ENCODE results near the gene YWHAQ. TPM values are rescaled to one million over a fixed set of nuclear protein-coding genes. Genes with fewer than 3 reads are reported as not detected.

YWHAQ gene
- total RNA-seq, 1 donor from 2014 or later: 408 TPM

DNA sequence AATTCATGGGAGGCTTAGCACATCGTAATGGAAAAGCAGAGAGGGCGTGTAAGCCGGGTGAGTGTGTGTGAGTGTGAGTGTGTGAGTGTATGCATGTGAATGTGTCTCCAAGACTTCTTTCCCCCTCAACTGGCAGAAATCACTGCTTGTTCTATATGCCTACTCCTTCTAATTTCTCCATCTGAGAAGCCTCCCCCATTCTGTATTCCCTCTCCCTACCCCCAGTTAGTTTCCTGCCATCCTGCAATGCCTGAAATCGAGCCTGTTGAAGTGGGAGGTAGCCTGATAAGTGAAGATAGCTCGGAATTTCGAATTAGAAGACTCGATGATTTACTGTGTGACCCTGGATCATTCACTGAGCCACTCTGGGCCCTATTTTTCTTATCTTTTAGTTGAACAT is 30.0 kb upstream of the YWHAQ start:
- Histone ChIP-seq H3K27ac (ENCODE audit: low read depth, low read length) (no peak overlapping the region), H2AFZ (ENCODE audit: low read depth, low read length) (no peak overlapping the region), H3K4me3 (ENCODE audit: insufficient read depth, low read depth, low read length) (no peak overlapping the region), H3K27me3 (ENCODE audit: insufficient read depth, low read length) (no peaks in the 10 kb centered on the region), H3K79me2 (ENCODE audit: insufficient read depth, low read length) (no peaks in the 10 kb centered on the region), H3K9ac (ENCODE audit: low read length) (no peak overlapping the region), H3K36me3 (ENCODE audit: insufficient read depth, low read length) (no peaks in the 10 kb centered on the region), H3K4me1 (ENCODE audit: insufficient read depth, low read length) (peaks cover 20% of the 10 kb centered on the region), H3K4me2 (ENCODE audit: low read length) (no peak overlapping the region), H3K9me3 (ENCODE audit: insufficient read depth, low read depth, low read length) (no peaks in the 10 kb centered on the region), H4K20me1 (ENCODE audit: insufficient read depth, low read length) (no peaks in the 10 kb centered on the region)
- peak overlapping the region; percentile 18 for H3K4me3 Mint-ChIP-seq (ENCODE audit: unreplicated experiment)
- no peak for TF ChIP-seq EZH2 (IDR thresholded peaks at IDR 0.05; ENCODE audit: insufficient read depth, low read length)
- TF ChIP-seq, protein P1, sequence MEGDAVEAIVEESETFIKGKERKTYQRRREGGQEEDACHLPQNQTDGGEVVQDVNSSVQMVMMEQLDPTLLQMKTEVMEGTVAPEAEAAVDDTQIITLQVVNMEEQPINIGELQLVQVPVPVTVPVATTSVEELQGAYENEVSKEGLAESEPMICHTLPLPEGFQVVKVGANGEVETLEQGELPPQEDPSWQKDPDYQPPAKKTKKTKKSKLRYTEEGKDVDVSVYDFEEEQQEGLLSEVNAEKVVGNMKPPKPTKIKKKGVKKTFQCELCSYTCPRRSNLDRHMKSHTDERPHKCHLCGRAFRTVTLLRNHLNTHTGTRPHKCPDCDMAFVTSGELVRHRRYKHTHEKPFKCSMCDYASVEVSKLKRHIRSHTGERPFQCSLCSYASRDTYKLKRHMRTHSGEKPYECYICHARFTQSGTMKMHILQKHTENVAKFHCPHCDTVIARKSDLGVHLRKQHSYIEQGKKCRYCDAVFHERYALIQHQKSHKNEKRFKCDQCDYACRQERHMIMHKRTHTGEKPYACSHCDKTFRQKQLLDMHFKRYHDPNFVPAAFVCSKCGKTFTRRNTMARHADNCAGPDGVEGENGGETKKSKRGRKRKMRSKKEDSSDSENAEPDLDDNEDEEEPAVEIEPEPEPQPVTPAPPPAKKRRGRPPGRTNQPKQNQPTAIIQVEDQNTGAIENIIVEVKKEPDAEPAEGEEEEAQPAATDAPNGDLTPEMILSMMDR (IDR thresholded peaks at IDR 0.05; ENCODE audit: insufficient read depth, low read depth, low read length): no peak
- peaks cover 2% of the 10 kb centered on the region for H3K36me3 Mint-ChIP-seq (ENCODE audit: low read depth, unreplicated experiment)
- H3K9me3 Mint-ChIP-seq (ENCODE audit: unreplicated experiment): peaks cover 2% of the 10 kb centered on the region
- DNase-seq (ENCODE audit: low read depth) (no peak), FAIRE-seq (no peak)
- H3K4me1 Mint-ChIP-seq (ENCODE audit: low read depth, unreplicated experiment): peaks cover 30% of the 10 kb centered on the region
- no peak overlapping the region for H3K27ac Mint-ChIP-seq (ENCODE audit: unreplicated experiment)
- H3K27me3 Mint-ChIP-seq (ENCODE audit: low read depth, unreplicated experiment): peaks cover 13% of the 10 kb centered on the region

- TF ChIP-seq, protein P1 (IDR thresholded peaks at IDR 0.05; ENCODE audit: insufficient read depth, low read depth, low read length): no peak
- TF ChIP-seq EZH2 (IDR thresholded peaks at IDR 0.05; ENCODE audit: insufficient read depth, low read length): no peak
- Mint-ChIP-seq H3K4me1 (ENCODE audit: low read depth, unreplicated experiment) (peaks cover 35% of the 10 kb centered on the region), H3K4me3 (ENCODE audit: unreplicated experiment) (no peak overlapping the region), H3K9me3 (ENCODE audit: unreplicated experiment) (peaks cover 2% of the 10 kb centered on the region), H3K27me3 (ENCODE audit: low read depth, unreplicated experiment) (peaks cover 13% of the 10 kb centered on the region), H3K27ac (ENCODE audit: unreplicated experiment) (peak overlapping the region; percentile 67), H3K36me3 (ENCODE audit: low read depth, unreplicated experiment) (peaks cover 2% of the 10 kb centered on the region)
- no peak for DNase-seq (ENCODE audit: low read depth)
- no peak overlapping the region for H2AFZ ChIP-seq (ENCODE audit: low read depth, low read length)
- no peaks in the 10 kb centered on the region for H3K79me2 ChIP-seq (ENCODE audit: insufficient read depth, low read length)
- no peaks in the 10 kb centered on the region for H3K9me3 ChIP-seq (ENCODE audit: insufficient read depth, low read depth, low read length)
- no peaks in the 10 kb centered on the region for H4K20me1 ChIP-seq (ENCODE audit: insufficient read depth, low read length)
- no peak overlapping the region for H3K4me3 ChIP-seq (ENCODE audit: insufficient read depth, low read depth, low read length)
- H3K36me3 ChIP-seq (ENCODE audit: insufficient read depth, low read length): no peaks in the 10 kb centered on the region
- H3K9ac ChIP-seq (ENCODE audit: low read length): no peak overlapping the region
- no peak for FAIRE-seq
- H3K4me2 ChIP-seq (ENCODE audit: low read length): no peak overlapping the region
- H3K4me1 ChIP-seq (ENCODE audit: insufficient read depth, low read length): peaks cover 23% of the 10 kb centered on the region
- H3K27ac ChIP-seq (ENCODE audit: low read depth, low read length): no peak overlapping the region
- H3K27me3 ChIP-seq (ENCODE audit: insufficient read depth, low read length): no peaks in the 10 kb centered on the region
Measured at GRCh38 chr2:9660154-9660553, 29.4 kb upstream of the YWHAQ start.

GRCh38 chr2:9658972-9659371 is 28.2 kb upstream of the YWHAQ start:
- H3K4me3 Mint-ChIP-seq (ENCODE audit: unreplicated experiment): no peak overlapping the region
- peaks cover 2% of the 10 kb centered on the region for H3K27me3 Mint-ChIP-seq (ENCODE audit: low read depth, unreplicated experiment)
- no peaks in the 10 kb centered on the region for H4K20me1 ChIP-seq (ENCODE audit: insufficient read depth, low read length)
- peaks cover 2% of the 10 kb centered on the region for H3K36me3 Mint-ChIP-seq (ENCODE audit: low read depth, unreplicated experiment)
- DNase-seq (ENCODE audit: low read depth): peak; percentile 59
- no peak overlapping the region for H3K4me3 ChIP-seq (ENCODE audit: insufficient read depth, low read depth, low read length)
- H3K27me3 ChIP-seq (ENCODE audit: insufficient read depth, low read length): no peaks in the 10 kb centered on the region
- H3K36me3 ChIP-seq (ENCODE audit: insufficient read depth, low read length): no peaks in the 10 kb centered on the region
- H3K9me3 ChIP-seq (ENCODE audit: insufficient read depth, low read depth, low read length): no peaks in the 10 kb centered on the region
- peak overlapping the region; percentile 10 for H3K27ac ChIP-seq (ENCODE audit: low read depth, low read length)
- no peak for FAIRE-seq
- H3K9me3 Mint-ChIP-seq (ENCODE audit: unreplicated experiment): no peaks in the 10 kb centered on the region
- H3K27ac Mint-ChIP-seq (ENCODE audit: unreplicated experiment): peak overlapping the region; percentile 79
- peak overlapping the region; percentile 6 for H3K4me2 ChIP-seq (ENCODE audit: low read length)
- no peak overlapping the region for H2AFZ ChIP-seq (ENCODE audit: low read depth, low read length)
- TF ChIP-seq, protein P1 (IDR thresholded peaks at IDR 0.05; ENCODE audit: insufficient read depth, low read depth, low read length): no peak
- TF ChIP-seq EZH2 (IDR thresholded peaks at IDR 0.05; ENCODE audit: insufficient read depth, low read length): no peak
- H3K4me1 ChIP-seq (ENCODE audit: insufficient read depth, low read length): peaks cover 35% of the 10 kb centered on the region
- no peaks in the 10 kb centered on the region for H3K79me2 ChIP-seq (ENCODE audit: insufficient read depth, low read length)
- H3K9ac ChIP-seq (ENCODE audit: low read length): no peak overlapping the region
- peaks cover 44% of the 10 kb centered on the region for H3K4me1 Mint-ChIP-seq (ENCODE audit: low read depth, unreplicated experiment)

Data from astrocyte (in vitro differentiated cells and primary cell).